Endothelial cell of umbilical vein (primary cell): ENCODE data around the gene PTPRO. TPM values are rescaled to one million over a fixed set of nuclear protein-coding genes. Genes with fewer than 3 reads are reported as not detected.

Experiments used
- BruUV-seq: library from RNA; stranded (reverse); fragments of 400-500 nt; replicated peaks from 2 replicates; lab custom pipeline; 2021; lab: Mats Ljungman, UMichigan
- CTCF ChIA-PET: fragments of 300-600, 350-600 bp; sonication (Branson Sonifier 250); formaldehyde crosslinking; loops from one replicate; lab custom pipeline; 2021; ENCODE audit warnings: antibody characterized with exemption, inconsistent platforms; lab: Charles Lee
- POLR2A ChIA-PET: fragments of 300-600, 350-600 bp; sonication (Branson Sonifier 250); formaldehyde crosslinking; loops from one replicate; lab custom pipeline; 2021; ENCODE audit warnings: antibody characterized with exemption, inconsistent platforms; lab: Charles Lee
- DNase-seq: peaks from one replicate; pipeline ENCODE4 v3.0.0-alpha.2; 2011; ENCODE audit warnings: low read depth, low spot score
- FAIRE-seq: peaks from 2 replicates; lab custom pipeline; 2011; peaks lifted over from hg19 to GRCh38; lab: Jason Lieb, UNC
- H2AFZ ChIP-seq: 2 replicates; pipeline ENCODE4 v1.6.0; 2012; ENCODE audit warnings: low read depth, low read length, control low read depth, inconsistent platforms
- H3K27ac ChIP-seq: 2 replicates; pipeline ENCODE4 v1.5.1; 2011; ENCODE audit warnings: low read depth, mild to moderate bottlenecking, control low read depth, low read length, moderate library complexity; ENCODE audit not compliant: insufficient read depth
- H3K27me3 ChIP-seq, 2 experiments: 2 replicates each; pipeline versions ENCODE4 v1.6.0 to v1.6.1; 2011; ENCODE audit warnings: low read length in 2 of 2, mixed read lengths in 1 of 2; ENCODE audit not compliant: control insufficient read depth in 2 of 2, insufficient read depth in 2 of 2
- H3K36me3 ChIP-seq, 2 experiments: 2 replicates in 1 of 2; 3 replicates in 1 of 2; pipeline ENCODE4 v1.5.1; 2011; ENCODE audit warnings: low read length in 2 of 2, mild to moderate bottlenecking in 1 of 2, moderate library complexity in 1 of 2; ENCODE audit not compliant: control insufficient read depth in 2 of 2, insufficient read depth in 2 of 2; ENCODE audit errors: extremely low read depth in 1 of 2
- H3K4me1 ChIP-seq: 3 replicates; pipeline ENCODE4 v1.5.1; 2011; ENCODE audit warnings: mild to moderate bottlenecking, low read length; ENCODE audit not compliant: control insufficient read depth, insufficient read depth; ENCODE audit errors: extremely low read depth
- H3K4me2 ChIP-seq: 2 replicates; pipeline ENCODE4 v1.6.1; 2011; ENCODE audit warnings: low read length, control low read depth, mixed read lengths; ENCODE audit not compliant: insufficient read depth
- H3K4me3 ChIP-seq, 3 experiments: fragments of 200-600 bp in 1 of 3; sonication (generic), shearing (Covaris generic) in 1 of 3; replicated peaks in 1 of 3; 2 replicates each; pipeline ENCODE4 v1.5.1; 2011 to 2016; ENCODE audit warnings: control low read depth in 3 of 3, low read length in 3 of 3, mild to moderate bottlenecking in 2 of 3, inconsistent platforms in 1 of 3, low read depth in 1 of 3, moderate library complexity in 1 of 3; ENCODE audit not compliant: insufficient read depth in 1 of 3
- H3K79me2 ChIP-seq: 2 replicates; pipeline ENCODE4 v1.6.0; 2012; ENCODE audit warnings: low read length, inconsistent platforms; ENCODE audit not compliant: control insufficient read depth, insufficient read depth
- H3K9ac ChIP-seq: replicated peaks from 2 replicates; pipeline ENCODE3; 2011; ENCODE audit warnings: low read length, control low read depth; ENCODE audit not compliant: insufficient read depth; ENCODE audit errors: extremely low read depth
- H3K9me1 ChIP-seq: replicated peaks from 3 replicates; pipeline ENCODE4 v1.6.0; 2011; ENCODE audit warnings: mild to moderate bottlenecking, low read length; ENCODE audit not compliant: control insufficient read depth, insufficient read depth; ENCODE audit errors: extremely low read depth
- H3K9me3 ChIP-seq: replicated peaks from 2 replicates; pipeline ENCODE4 v1.5.1; 2012; ENCODE audit warnings: low read length, inconsistent platforms; ENCODE audit not compliant: control insufficient read depth, insufficient read depth
- H4K20me1 ChIP-seq: replicated peaks from 2 replicates; pipeline ENCODE3; 2011; ENCODE audit warnings: mild to moderate bottlenecking, low read length; ENCODE audit not compliant: control insufficient read depth, insufficient read depth; ENCODE audit errors: extremely low read depth
- CTCF ChIP-seq, 2 donors: IDR thresholded peaks; 1 replicate in 1 of 2; 2 replicates in 1 of 2; pipeline ENCODE4 v1.5.1; 2011; ENCODE audit warnings: low read length in 2 of 2, mild to moderate bottlenecking in 2 of 2, moderate library complexity in 2 of 2, control low read depth in 1 of 2, inconsistent platforms in 1 of 2, low read depth in 1 of 2; ENCODE audit not compliant: insufficient read depth in 1 of 2; ENCODE audit errors: extremely low read depth in 1 of 2
- EZH2 ChIP-seq: IDR thresholded peaks from 2 replicates; pipeline ENCODE4 v1.6.1; 2012; ENCODE audit warnings: borderline replicate concordance, low read depth, mild to moderate bottlenecking, moderate library complexity, low read length, inconsistent platforms; ENCODE audit not compliant: severe bottlenecking
- FOS ChIP-seq: IDR thresholded peaks from 2 replicates; pipeline ENCODE4 v1.6.1; 2011; ENCODE audit warnings: mild to moderate bottlenecking, low read length, moderate library complexity, borderline replicate concordance; ENCODE audit not compliant: insufficient read depth
- GATA2 ChIP-seq: IDR thresholded peaks from 2 replicates; pipeline ENCODE4 v1.7.0; 2011; ENCODE audit warnings: low read depth, mild to moderate bottlenecking, moderate library complexity, mixed read lengths, low read length; ENCODE audit not compliant: insufficient read length, insufficient read depth
- JUN ChIP-seq: IDR thresholded peaks from 2 replicates; pipeline ENCODE4 v1.6.1; 2011; ENCODE audit warnings: borderline replicate concordance, low read depth; ENCODE audit not compliant: insufficient read length, insufficient read depth
- MAX ChIP-seq: IDR thresholded peaks from 2 replicates; pipeline ENCODE4 v1.6.1; 2011; ENCODE audit not compliant: insufficient read depth, insufficient read length
- MYC ChIP-seq: IDR thresholded peaks from one replicate; pipeline ENCODE4 v1.6.1; 2011; ENCODE audit warnings: mild to moderate bottlenecking, low read depth, low read length
- POLR2A ChIP-seq: IDR thresholded peaks from 2 replicates; pipeline ENCODE4 v1.6.1; 2012; ENCODE audit warnings: low read depth, mild to moderate bottlenecking, control low read depth, low read length
- dilution Hi-C: fragments of 300-500 bp; cut with MboI; formaldehyde crosslinking; loops from one replicate; pipeline ENCODE4 v1.15.0; 2019; ENCODE audit warnings: low sequenced_read_pairs; ENCODE audit not compliant: extremely low pct_ligation_motif_present
- intact Hi-C: fragments of 100-400 bp; cut with micrococcal nuclease; formaldehyde crosslinking; loops from one replicate; pipeline ENCODE4 v1.10.0; 2022
- polyA plus RNA-seq, 4 experiments: library from polyadenylated mRNA; depleted of rRNA in 3 of 4; stranded (reverse) in 3 of 4; unstranded in 1 of 4; fragments of >200 nt; gene quantifications; 2 replicates each; pipeline versions ENCODE4 v1.2.1 to v1.2.3, GENCODE V29; 2011 to 2012; ENCODE audit warnings: missing spikeins in 1 of 4
- total RNA-seq: library from RNA; stranded (reverse); gene quantifications from 2 replicates; pipeline ENCODE4 v1.2.3, GENCODE V29; 2021

PTPRO gene
- total and polyA plus RNA-seq, 2 donors (not counting 3 experiments of a cell fraction or from before 2014, with no cell fraction given), result not detected

GRCh38 chr12:15608941-15609340, 286.6 kb downstream of the PTPRO start:
- no peaks in the 10 kb centered on the region for H3K9me1 ChIP-seq
- no peaks in the 10 kb centered on the region for H3K79me2 ChIP-seq
- no peak overlapping the region for H3K27ac ChIP-seq
- DNase-seq, result no peak
- dilution Hi-C loops, result no loop called here
- H4K20me1 ChIP-seq, result no peaks in the 10 kb centered on the region
- BruUV-seq, result no TSS peak
- no peaks in the 10 kb centered on the region for H3K9me3 ChIP-seq
- intact Hi-C loops, result no loop called here
- CTCF ChIA-PET, result interaction anchor here (0.6 to 3.8 kb wide), 5 partner anchors 9 to 220 kb away, joined by 3 to 12 read pairs (median 3); no protein-coding TSS in a partner anchor
- POLR2A ChIA-PET, result no interaction called here
- no peak overlapping the region for H3K4me2 ChIP-seq
- H3K36me3 ChIP-seq, result no peaks in the 10 kb centered on the region
- FAIRE-seq, result no peak
- H2AFZ ChIP-seq, result no peak overlapping the region
- no peak overlapping the region for H3K9ac ChIP-seq
- H3K27me3 ChIP-seq, result no peaks in the 10 kb centered on the region
- no peak for TF ChIP-seq MAX
- no peak for TF ChIP-seq GATA2
- TF ChIP-seq JUN, result no peak
- no peak for TF ChIP-seq CTCF (IDR thresholded peaks at IDR 0.05; ENCODE audit: extremely low read depth in 1 of 2, insufficient read depth in 1 of 2, low read depth in 1 of 2, low read length in 2 of 2)
- no peak for TF ChIP-seq MYC
- peaks cover 3% of the 10 kb centered on the region for H3K4me1 ChIP-seq
- no peak overlapping the region for H3K4me3 ChIP-seq

- no peak for DNase-seq
- ChIA-PET POLR2A (no interaction called here), CTCF (no interaction called here)
- no peaks in the 10 kb centered on the region for H3K9me3 ChIP-seq
- no peak overlapping the region for H3K4me3 ChIP-seq
- FAIRE-seq, result no peak
- H3K27ac ChIP-seq, result no peak overlapping the region
- H3K27me3 ChIP-seq, result no peaks in the 10 kb centered on the region
- no peaks in the 10 kb centered on the region for H4K20me1 ChIP-seq
- no peak overlapping the region for H3K9ac ChIP-seq
- no TSS peak for BruUV-seq
- no peak overlapping the region for H2AFZ ChIP-seq
- H3K36me3 ChIP-seq, result no peaks in the 10 kb centered on the region
- no peaks in the 10 kb centered on the region for H3K9me1 ChIP-seq
- dilution Hi-C loops, result no loop called here
- no peak overlapping the region for H3K4me2 ChIP-seq
- peaks cover 3% of the 10 kb centered on the region for H3K4me1 ChIP-seq
- TF ChIP-seq GATA2 (no peak), POLR2A (no peak), MAX (no peak), FOS (no peak), EZH2 (no peak), CTCF (IDR thresholded peaks at IDR 0.05; ENCODE audit: extremely low read depth in 1 of 2, insufficient read depth in 1 of 2, low read depth in 1 of 2, low read length in 2 of 2) (no peak), MYC (no peak)
- intact Hi-C loops, result no loop called here
- no peaks in the 10 kb centered on the region for H3K79me2 ChIP-seq
Observed at GRCh38 chr12:15613981-15614380, 291.7 kb downstream of the PTPRO start.
